Measurements from ENCODE around the gene WSB2.

WSB2 gene

DNA sequence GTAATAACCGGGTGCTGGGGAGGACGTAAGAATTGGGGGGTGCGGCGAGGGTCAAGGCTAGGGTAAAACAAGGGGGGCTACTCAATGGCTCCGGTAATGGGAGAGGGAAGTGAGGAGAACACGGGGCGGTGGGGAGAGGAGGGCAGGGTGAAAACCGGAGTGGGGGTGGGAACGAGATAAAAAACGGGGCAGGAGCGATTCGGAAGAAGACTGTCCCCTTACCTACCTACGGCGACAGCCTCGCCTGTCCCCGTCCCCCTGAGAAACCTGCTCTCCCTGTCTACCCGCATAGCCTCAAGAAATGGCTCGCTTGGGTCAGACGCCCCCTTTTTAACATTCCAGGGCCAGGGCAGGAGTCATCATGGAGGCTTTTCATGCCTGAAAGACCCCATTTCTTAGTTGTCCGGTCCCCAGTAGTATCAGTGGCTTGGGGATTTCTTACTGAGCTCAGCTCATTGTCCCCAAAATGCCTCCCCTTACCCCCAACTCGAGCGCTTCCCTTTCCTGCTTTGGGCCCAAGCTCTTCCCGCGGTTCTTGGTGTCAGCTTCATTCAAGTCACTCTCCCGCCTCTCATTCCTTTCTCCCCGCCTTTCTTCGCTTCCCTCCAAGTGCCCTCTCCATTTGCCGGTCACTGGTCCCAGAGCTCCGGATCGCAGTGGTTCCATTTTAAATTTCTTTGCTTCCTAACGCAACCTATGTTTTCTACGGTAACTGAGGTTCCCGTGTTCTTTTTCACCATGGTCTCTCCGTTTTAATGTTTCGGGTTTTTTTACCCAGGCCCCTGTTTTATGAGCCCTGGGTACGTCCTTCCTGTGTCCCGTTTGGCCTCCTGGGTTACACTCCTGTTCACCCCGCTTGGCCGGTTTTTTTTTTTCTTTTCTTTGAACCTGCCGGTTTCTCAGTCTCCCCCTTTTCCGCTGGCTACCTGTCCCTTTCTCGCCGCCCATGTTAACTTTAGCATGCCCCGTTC lies 1.2 kb upstream of the WSB2 start:
- DNase-seq (ENCODE audit: low read depth in 2 of 2), result no peak

GRCh38 chr12:118060301-118061010 lies 523 bp downstream of the WSB2 start:
- no peak for DNase-seq (ENCODE audit: low read depth in 2 of 2)

GRCh38 chr12:118059341-118060191 lies 1.4 kb downstream of the WSB2 start:
- no peak for DNase-seq (ENCODE audit: low read depth in 2 of 2)

- DNase-seq (ENCODE audit: low read depth in 2 of 2), result no peak
Measured at GRCh38 chr12:118058881-118059280, 2.1 kb downstream of the WSB2 start.

DNA sequence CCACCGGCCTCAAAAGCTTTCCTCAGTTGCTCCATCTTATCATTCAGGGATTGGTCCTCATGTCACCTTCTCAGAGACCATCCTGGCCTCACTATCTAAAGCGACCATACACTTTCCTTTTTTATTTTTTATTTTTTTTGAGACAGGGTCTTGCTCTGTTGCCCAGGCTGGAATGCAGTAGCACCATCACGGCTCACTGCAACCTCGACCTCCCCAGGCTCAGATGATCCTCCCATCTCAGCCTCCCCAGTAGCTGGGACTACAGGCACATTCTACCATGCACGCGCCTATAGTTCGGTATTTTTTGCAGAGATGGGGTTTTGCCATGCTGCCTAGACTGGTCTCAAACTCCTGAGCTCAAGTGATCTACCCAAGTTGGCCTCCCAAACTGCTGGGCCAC lies 2.8 kb downstream of the WSB2 start:
- no peak for DNase-seq (ENCODE audit: low read depth in 2 of 2)

DNA sequence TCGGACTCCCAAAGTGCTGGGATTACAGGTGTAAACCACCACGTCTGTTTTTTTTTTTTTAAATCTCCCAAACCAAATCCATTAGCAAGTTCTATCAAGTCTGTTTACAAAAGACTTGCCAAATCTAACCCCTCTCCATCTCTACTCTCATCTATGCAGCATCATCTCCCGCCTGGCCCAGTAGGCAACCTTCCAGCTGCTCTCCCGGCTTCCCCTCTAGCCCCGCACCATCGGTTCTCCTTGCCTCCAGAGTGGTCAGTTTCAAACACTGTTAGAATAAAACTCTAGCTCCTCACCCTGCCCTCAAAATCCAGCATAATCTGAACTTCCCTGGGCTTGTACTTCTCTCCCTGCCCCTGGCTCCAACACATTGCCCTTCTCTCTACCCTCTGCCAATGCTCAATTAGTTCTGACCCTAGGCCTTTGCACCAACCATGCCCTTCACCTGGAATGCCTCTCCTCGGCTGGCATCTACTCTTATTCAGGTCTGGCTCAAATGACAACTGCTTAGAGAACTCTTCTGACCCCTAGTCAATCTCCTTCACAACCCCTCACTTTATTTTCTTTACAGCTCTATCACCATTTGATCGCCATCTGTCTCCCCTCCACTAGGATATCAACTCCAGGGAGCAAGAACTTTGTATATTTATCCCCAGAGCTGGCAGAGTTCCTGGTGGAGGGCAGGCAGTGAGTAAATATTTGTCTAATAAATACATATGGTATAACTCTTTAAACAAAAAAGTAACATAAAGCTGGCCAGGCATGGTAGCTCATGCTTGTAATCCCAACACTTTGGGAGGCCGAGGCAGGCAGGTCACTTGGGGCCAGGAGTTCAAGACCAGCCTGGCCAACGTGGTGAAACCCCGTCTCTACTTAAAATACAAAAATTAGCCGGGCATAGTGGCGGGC lies 4.9 kb downstream of the WSB2 start:
- DNase-seq (ENCODE audit: low read depth in 2 of 2), result no peak

GRCh38 chr12:118055144-118055557 lies 5.8 kb downstream of the WSB2 start:
- DNase-seq (ENCODE audit: low read depth in 2 of 2), result no peak

GRCh38 chr12:118053071-118053985 lies 7.7 kb downstream of the WSB2 start:
- no peak for DNase-seq (ENCODE audit: low read depth in 2 of 2)

GRCh38 chr12:118052324-118053070 lies 8.5 kb downstream of the WSB2 start:
- DNase-seq (ENCODE audit: low read depth in 2 of 2), result peak; percentile 30 to 47

GRCh38 chr12:118050972-118051910 lies 9.7 kb downstream of the WSB2 start:
- no peak for DNase-seq (ENCODE audit: low read depth in 2 of 2)

- DNase-seq (ENCODE audit: low read depth in 2 of 2), result no peak
Measured at GRCh38 chr12:118046430-118046829, 14.5 kb downstream of the WSB2 start.

DNA sequence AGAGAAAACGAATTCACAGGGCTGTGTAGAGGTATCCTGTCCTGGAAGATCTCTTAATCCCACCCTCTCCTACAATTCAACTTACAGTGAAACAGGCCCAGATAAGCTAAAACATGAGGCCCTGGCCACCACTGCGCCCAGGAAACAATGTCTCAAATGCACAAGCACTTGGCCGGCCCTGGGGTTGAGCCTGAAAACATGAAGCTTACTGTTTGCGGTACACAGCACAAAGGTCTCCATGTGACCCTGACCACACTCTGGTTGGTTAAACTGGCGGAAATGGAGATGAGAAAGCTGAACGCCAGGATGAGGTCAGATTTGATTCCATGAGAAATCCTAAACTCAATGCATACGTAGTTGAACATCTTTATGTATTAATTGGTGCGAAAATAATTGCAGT lies 16.4 kb downstream of the WSB2 start:
- no peak for DNase-seq (ENCODE audit: low read depth in 2 of 2)

DNA sequence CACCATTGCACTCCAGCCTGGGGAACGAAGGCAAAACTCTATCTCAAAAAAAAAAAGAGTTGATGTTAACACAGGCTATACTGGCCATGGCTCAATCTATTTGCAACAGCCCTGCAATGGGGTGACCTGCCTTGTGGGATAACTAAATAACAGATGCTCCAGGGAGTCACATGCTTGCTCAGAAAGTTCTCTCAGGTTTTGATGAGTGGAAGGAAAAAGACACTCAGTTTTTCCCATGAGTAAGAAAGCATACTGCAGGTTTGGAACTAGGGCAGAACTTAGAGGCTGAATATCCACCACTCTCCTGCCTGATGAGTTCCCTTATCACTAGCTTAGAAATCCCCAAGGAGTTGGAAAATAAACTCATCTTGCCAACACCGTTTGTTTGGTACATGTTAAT lies 16.9 kb downstream of the WSB2 start:
- DNase-seq (ENCODE audit: low read depth in 2 of 2), result no peak

- DNase-seq (ENCODE audit: low read depth in 2 of 2), result no peak
Measured at GRCh38 chr12:118042091-118042490, 18.9 kb downstream of the WSB2 start.

DNA sequence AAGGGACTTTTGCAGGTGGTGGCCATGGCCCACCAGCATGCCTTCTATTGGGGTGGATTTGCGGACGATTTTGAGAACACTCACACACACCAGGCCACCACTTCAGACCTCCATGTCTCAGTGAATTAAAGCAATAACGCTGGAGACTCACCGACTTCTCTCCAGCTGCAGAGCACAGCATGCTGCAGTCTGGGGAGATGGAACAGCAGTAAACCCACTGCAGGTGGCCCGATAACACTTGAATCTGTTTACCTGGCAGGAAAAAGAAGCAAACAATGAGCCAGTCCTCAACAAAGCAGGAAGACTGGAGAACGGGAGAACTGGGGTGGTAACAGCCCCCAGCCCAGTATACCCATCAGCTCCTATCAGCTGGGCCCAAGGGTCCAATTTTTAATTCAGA lies 22.8 kb downstream of the WSB2 start:
- DNase-seq (ENCODE audit: low read depth in 2 of 2), result no peak

- DNase-seq (ENCODE audit: low read depth in 2 of 2), result no peak
Measured at GRCh38 chr12:118036672-118037411, 24.1 kb downstream of the WSB2 start.
